Caco-2 (cell line): Measurements from ENCODE around the gene NR4A3. TPM values are rescaled to one million over a fixed set of nuclear protein-coding genes. Genes with fewer than 3 reads are reported as not detected.

Experiments
- BruUV-seq: library from RNA; stranded (reverse); fragments of 400-500 nt; replicated peaks from 2 replicates; lab custom pipeline; 2021; lab: Mats Ljungman, UMichigan
- CTCF ChIA-PET: fragments of 300-600 bp; sonication (Branson Sonifier 250); formaldehyde crosslinking; loops from one replicate; lab custom pipeline; 2022; ENCODE audit warnings: antibody characterized with exemption; lab: Charles Lee
- POLR2A ChIA-PET: fragments of 300-600 bp; sonication (Branson Sonifier 250); formaldehyde crosslinking; loops from one replicate; lab custom pipeline; 2022; ENCODE audit warnings: antibody characterized with exemption; lab: Charles Lee
- DNase-seq, 2 experiments: peaks; one replicate each; pipeline versions ENCODE4 v3.0.0 to v3.0.0-alpha.2; 2020 to 2022
- H3K27me3 ChIP-seq: replicated peaks from 2 replicates; pipeline ENCODE4 v1.6.0; 2011; ENCODE audit warnings: low read length; ENCODE audit not compliant: control insufficient read depth, insufficient read depth
- H3K36me3 ChIP-seq: 2 replicates; pipeline ENCODE4 v1.5.1; 2011; ENCODE audit warnings: low read length; ENCODE audit not compliant: control insufficient read depth, insufficient read depth
- H3K4me1 ChIP-seq: fragments of 250-450 bp; sonication (Bioruptor Pico); 2 replicates; pipeline ENCODE4 v1.5.1; 2020; ENCODE audit warnings: mild to moderate bottlenecking
- H3K4me3 ChIP-seq: 2 replicates; pipeline ENCODE4 v1.5.1; 2011; ENCODE audit warnings: low read depth, mild to moderate bottlenecking, control low read depth, low read length
- H3K9me3 ChIP-seq: fragments of 250-450 bp; sonication (Bioruptor Pico); 2 replicates; pipeline ENCODE4 v1.5.1; 2020; ENCODE audit warnings: mild to moderate bottlenecking, moderate library complexity
- H3K27ac Mint-ChIP-seq: one replicate; pipeline ENCODE4 v1.8.0; 2022; ENCODE audit warnings: mixed read lengths; ENCODE audit not compliant: unreplicated experiment
- H3K27me3 Mint-ChIP-seq: one replicate; pipeline ENCODE4 v1.8.0; 2022; ENCODE audit warnings: mixed read lengths; ENCODE audit not compliant: insufficient read depth, unreplicated experiment
- H3K36me3 Mint-ChIP-seq: one replicate; pipeline ENCODE4 v1.8.0; 2022; ENCODE audit warnings: mild to moderate bottlenecking, mixed read lengths; ENCODE audit not compliant: insufficient read depth, unreplicated experiment
- H3K4me1 Mint-ChIP-seq: one replicate; pipeline ENCODE4 v1.8.0; 2022; ENCODE audit warnings: low read depth, mixed read lengths; ENCODE audit not compliant: unreplicated experiment
- H3K4me3 Mint-ChIP-seq: one replicate; pipeline ENCODE4 v1.8.0; 2022; ENCODE audit warnings: mild to moderate bottlenecking, moderate library complexity, mixed read lengths; ENCODE audit not compliant: unreplicated experiment
- H3K9me3 Mint-ChIP-seq: one replicate; pipeline ENCODE4 v1.8.0; 2022; ENCODE audit warnings: mixed read lengths; ENCODE audit not compliant: unreplicated experiment
- intact Hi-C: fragments of 100-400 bp; cut with micrococcal nuclease; formaldehyde crosslinking; loops from one replicate; pipeline ENCODE4 v1.10.0; 2022; ENCODE audit not compliant: unreplicated experiment
- total RNA-seq: library from RNA; stranded (reverse); gene quantifications from 2 replicates; pipeline ENCODE4 v1.2.3, GENCODE V29; 2022
- TF ChIP-seq, protein P1 (sequence below), 2 experiments: fragments of 200-600 bp in 1 of 2; IDR thresholded peaks; 1 replicate in 1 of 2; 2 replicates in 1 of 2; pipeline versions ENCODE4 v1.5.1 to v1.8.0; 2011 to 2022; ENCODE audit warnings: antibody characterized with exemption in 1 of 2, control low read depth in 1 of 2, inconsistent platforms in 1 of 2, low read depth in 1 of 2, low read length in 1 of 2, mild to moderate bottlenecking in 1 of 2, moderate library complexity in 1 of 2; ENCODE audit not compliant: insufficient read depth in 1 of 2, severe bottlenecking in 1 of 2, unreplicated experiment in 1 of 2

NR4A3 gene
- total RNA-seq, 1 experiment from 2014 or later, result 0.39 TPM

DNA sequence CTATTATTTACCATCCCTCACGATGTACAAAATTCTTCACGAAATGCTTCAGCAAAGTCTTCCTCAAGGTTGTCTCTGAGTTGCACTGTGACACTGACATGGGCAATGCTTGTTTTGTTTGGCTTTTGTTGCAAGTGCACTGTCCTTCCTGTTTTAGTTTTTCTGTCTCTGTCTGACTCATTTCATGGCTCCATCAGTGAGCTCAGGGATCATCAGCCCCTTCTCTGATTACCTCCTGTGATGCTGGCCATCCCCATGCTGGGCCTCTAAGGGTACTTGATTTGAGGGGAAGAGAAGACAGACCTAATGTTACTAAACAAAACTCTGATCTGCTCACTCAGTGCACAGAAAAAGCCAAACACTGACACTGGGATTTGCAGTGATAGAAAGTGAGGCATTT is 47.2 kb downstream of the NR4A3 start:
- H3K4me3 ChIP-seq, result no peak overlapping the region
- no peak overlapping the region for H3K27ac Mint-ChIP-seq
- no peaks in the 10 kb centered on the region for H3K36me3 ChIP-seq
- no peaks in the 10 kb centered on the region for H3K4me1 Mint-ChIP-seq
- no peaks in the 10 kb centered on the region for H3K4me1 ChIP-seq
- no peaks in the 10 kb centered on the region for H3K9me3 ChIP-seq
- TF ChIP-seq, protein P1, sequence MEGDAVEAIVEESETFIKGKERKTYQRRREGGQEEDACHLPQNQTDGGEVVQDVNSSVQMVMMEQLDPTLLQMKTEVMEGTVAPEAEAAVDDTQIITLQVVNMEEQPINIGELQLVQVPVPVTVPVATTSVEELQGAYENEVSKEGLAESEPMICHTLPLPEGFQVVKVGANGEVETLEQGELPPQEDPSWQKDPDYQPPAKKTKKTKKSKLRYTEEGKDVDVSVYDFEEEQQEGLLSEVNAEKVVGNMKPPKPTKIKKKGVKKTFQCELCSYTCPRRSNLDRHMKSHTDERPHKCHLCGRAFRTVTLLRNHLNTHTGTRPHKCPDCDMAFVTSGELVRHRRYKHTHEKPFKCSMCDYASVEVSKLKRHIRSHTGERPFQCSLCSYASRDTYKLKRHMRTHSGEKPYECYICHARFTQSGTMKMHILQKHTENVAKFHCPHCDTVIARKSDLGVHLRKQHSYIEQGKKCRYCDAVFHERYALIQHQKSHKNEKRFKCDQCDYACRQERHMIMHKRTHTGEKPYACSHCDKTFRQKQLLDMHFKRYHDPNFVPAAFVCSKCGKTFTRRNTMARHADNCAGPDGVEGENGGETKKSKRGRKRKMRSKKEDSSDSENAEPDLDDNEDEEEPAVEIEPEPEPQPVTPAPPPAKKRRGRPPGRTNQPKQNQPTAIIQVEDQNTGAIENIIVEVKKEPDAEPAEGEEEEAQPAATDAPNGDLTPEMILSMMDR (IDR thresholded peaks at IDR 0.05; ENCODE audit: insufficient read depth in 1 of 2, low read depth in 1 of 2, low read length in 1 of 2, severe bottlenecking in 1 of 2, unreplicated experiment in 1 of 2), result no peak
- no TSS peak for BruUV-seq
- ChIA-PET POLR2A (no interaction called here), CTCF (no interaction called here)
- no peak overlapping the region for H3K4me3 Mint-ChIP-seq
- intact Hi-C loops, result no loop called here
- H3K36me3 Mint-ChIP-seq, result no peaks in the 10 kb centered on the region
- H3K9me3 Mint-ChIP-seq, result no peaks in the 10 kb centered on the region
- DNase-seq, result no peak
- H3K27me3 Mint-ChIP-seq, result no peaks in the 10 kb centered on the region
- H3K27me3 ChIP-seq, result no peaks in the 10 kb centered on the region

DNA sequence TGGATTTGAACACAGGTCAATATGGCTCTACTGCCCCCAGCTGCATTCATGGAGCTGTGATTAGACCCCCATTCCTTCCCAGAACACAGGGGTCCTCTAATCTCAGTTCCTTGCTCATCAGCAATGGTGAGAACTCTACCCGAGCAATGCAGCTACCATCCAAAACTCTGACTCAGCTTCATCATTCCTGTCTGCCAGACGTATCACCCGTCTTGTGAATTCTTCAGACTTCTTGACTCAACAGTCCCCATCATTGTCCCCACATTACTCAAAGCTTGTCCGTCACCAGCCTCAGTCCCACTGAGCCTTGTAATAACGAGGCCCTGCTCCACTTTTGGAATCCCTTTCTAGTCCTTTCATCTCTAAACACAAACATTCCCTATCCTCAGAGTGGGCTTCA is 48.4 kb downstream of the NR4A3 start:
- no peaks in the 10 kb centered on the region for H3K4me1 Mint-ChIP-seq
- H3K9me3 Mint-ChIP-seq, result no peaks in the 10 kb centered on the region
- no peaks in the 10 kb centered on the region for H3K27me3 ChIP-seq
- H3K36me3 ChIP-seq, result no peaks in the 10 kb centered on the region
- DNase-seq, result no peak
- CTCF ChIA-PET, result no interaction called here
- no peak overlapping the region for H3K27ac Mint-ChIP-seq
- H3K4me3 Mint-ChIP-seq, result no peak overlapping the region
- intact Hi-C loops, result no loop called here
- BruUV-seq, result no TSS peak
- H3K4me1 ChIP-seq, result no peaks in the 10 kb centered on the region
- H3K27me3 Mint-ChIP-seq, result no peaks in the 10 kb centered on the region
- no peaks in the 10 kb centered on the region for H3K36me3 Mint-ChIP-seq
- POLR2A ChIA-PET, result no interaction called here
- TF ChIP-seq, protein P1 (IDR thresholded peaks at IDR 0.05; ENCODE audit: insufficient read depth in 1 of 2, low read depth in 1 of 2, low read length in 1 of 2, severe bottlenecking in 1 of 2, unreplicated experiment in 1 of 2), result no peak
- no peak overlapping the region for H3K4me3 ChIP-seq
- H3K9me3 ChIP-seq, result no peaks in the 10 kb centered on the region

DNA sequence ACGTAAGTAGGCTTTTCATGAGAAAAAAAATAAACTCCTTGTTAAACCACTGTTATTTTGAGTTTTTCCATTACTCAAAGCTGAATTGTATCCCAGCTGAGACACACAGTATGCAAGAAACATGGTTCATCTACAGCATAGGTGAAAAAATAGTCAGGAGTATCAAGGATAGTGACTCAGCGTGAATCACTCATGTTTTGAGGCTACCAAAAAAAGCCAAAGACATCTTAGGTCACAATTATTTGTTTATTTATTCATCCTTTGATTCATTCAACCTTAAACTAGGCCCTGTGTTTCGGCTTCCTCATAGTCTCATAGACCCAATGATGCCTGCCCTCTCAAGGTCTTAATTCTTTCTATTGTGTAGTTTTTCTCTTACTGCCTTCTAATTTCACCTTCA is 51.8 kb downstream of the NR4A3 start:
- no TSS peak for BruUV-seq
- H3K4me1 ChIP-seq, result no peaks in the 10 kb centered on the region
- Mint-ChIP-seq H3K4me3 (no peak overlapping the region), H3K27ac (no peak overlapping the region), H3K9me3 (no peaks in the 10 kb centered on the region), H3K36me3 (no peaks in the 10 kb centered on the region), H3K4me1 (no peaks in the 10 kb centered on the region), H3K27me3 (no peaks in the 10 kb centered on the region)
- H3K27me3 ChIP-seq, result no peaks in the 10 kb centered on the region
- H3K36me3 ChIP-seq, result no peaks in the 10 kb centered on the region
- CTCF ChIA-PET, result no interaction called here
- TF ChIP-seq, protein P1 (IDR thresholded peaks at IDR 0.05; ENCODE audit: insufficient read depth in 1 of 2, low read depth in 1 of 2, low read length in 1 of 2, severe bottlenecking in 1 of 2, unreplicated experiment in 1 of 2), result no peak
- DNase-seq, result no peak
- POLR2A ChIA-PET, result no interaction called here
- H3K9me3 ChIP-seq, result no peaks in the 10 kb centered on the region
- intact Hi-C loops, result no loop called here
- H3K4me3 ChIP-seq, result no peak overlapping the region
